ENCODE data around the gene DLG1. TPM values are rescaled to one million over a fixed set of nuclear protein-coding genes. Genes with fewer than 3 reads are reported as not detected.
"Not testable (repeated sequence)": the region's sequence is repeated elsewhere in the genome, so short reads cannot be mapped to it uniquely, and the experiment has no call there.

DLG1 gene
- total RNA-seq, 1 donor from 2014 or later, result 157 TPM

- H3K4me3 Mint-ChIP-seq (ENCODE audit: unreplicated experiment), result no peak overlapping the region
- peaks cover 23% of the 10 kb centered on the region for H3K36me3 Mint-ChIP-seq (ENCODE audit: low read depth)
- no peaks in the 10 kb centered on the region for H3K9me3 Mint-ChIP-seq (ENCODE audit: low read depth)
- H3K27me3 Mint-ChIP-seq (ENCODE audit: low read depth), result no peaks in the 10 kb centered on the region
- H3K27ac Mint-ChIP-seq (ENCODE audit: unreplicated experiment), result peak overlapping the region; percentile 22
- peaks cover 26% of the 10 kb centered on the region for H3K4me1 Mint-ChIP-seq (ENCODE audit: low read depth)
- DNase-seq (ENCODE audit: low spot score), result no peak
- TF ChIP-seq CTCF (IDR thresholded peaks at IDR 0.05), result no peak
These were observed 18.3 kb downstream of the DLG1 start for GRCh38 chr3:197280156-197280555.

- peak overlapping the region; percentile 46 for H3K27ac Mint-ChIP-seq (ENCODE audit: unreplicated experiment)
- peaks cover 24% of the 10 kb centered on the region for H3K36me3 Mint-ChIP-seq (ENCODE audit: low read depth)
- no peaks in the 10 kb centered on the region for H3K9me3 Mint-ChIP-seq (ENCODE audit: low read depth)
- H3K4me3 Mint-ChIP-seq (ENCODE audit: unreplicated experiment), result no peak overlapping the region
- no peak for TF ChIP-seq CTCF (IDR thresholded peaks at IDR 0.05)
- no peak for DNase-seq (ENCODE audit: low spot score)
- H3K27me3 Mint-ChIP-seq (ENCODE audit: low read depth), result no peaks in the 10 kb centered on the region
- peaks cover 31% of the 10 kb centered on the region for H3K4me1 Mint-ChIP-seq (ENCODE audit: low read depth)
These were observed 19.5 kb downstream of the DLG1 start for GRCh38 chr3:197278933-197279332.

DNA sequence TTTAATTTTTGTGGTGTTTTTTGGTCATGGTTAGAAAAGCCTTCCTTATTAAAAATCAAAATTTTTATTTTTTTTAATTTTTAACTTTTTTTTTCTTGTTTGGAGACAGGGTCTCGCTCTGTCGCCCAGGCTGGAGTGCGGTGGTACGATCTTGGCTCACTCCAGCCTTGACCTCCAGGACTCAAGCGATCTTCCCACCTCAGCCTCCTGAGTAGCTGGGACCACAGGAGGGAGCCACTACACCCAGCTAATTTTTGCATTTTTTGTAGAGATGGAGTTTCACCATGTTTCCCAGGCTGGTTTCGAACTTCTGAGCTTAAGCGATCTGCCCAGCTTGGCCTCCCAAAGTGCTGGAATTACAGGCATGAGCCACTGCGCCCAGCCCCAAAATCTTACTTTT lies 21.6 kb downstream of the DLG1 start:
- peaks cover 47% of the 10 kb centered on the region for H3K4me1 Mint-ChIP-seq (ENCODE audit: low read depth)
- H3K27me3 Mint-ChIP-seq (ENCODE audit: low read depth); DNase-seq (ENCODE audit: low spot score); H3K4me3 Mint-ChIP-seq (ENCODE audit: unreplicated experiment); H3K9me3 Mint-ChIP-seq (ENCODE audit: low read depth): not testable (repeated sequence)
- TF ChIP-seq CTCF (IDR thresholded peaks at IDR 0.05), result peak; percentile 67
- peaks cover 23% of the 10 kb centered on the region for H3K36me3 Mint-ChIP-seq (ENCODE audit: low read depth)
- H3K27ac Mint-ChIP-seq (ENCODE audit: unreplicated experiment), result peak overlapping the region; percentile 19

GRCh38 chr3:197270558-197271317 lies 27.7 kb downstream of the DLG1 start:
- Mint-ChIP-seq H3K9me3 (ENCODE audit: low read depth) (no peaks in the 10 kb centered on the region), H3K4me3 (ENCODE audit: unreplicated experiment) (no peak overlapping the region), H3K27ac (ENCODE audit: unreplicated experiment) (peak overlapping the region; percentile 10), H3K27me3 (ENCODE audit: low read depth) (no peaks in the 10 kb centered on the region), H3K36me3 (ENCODE audit: low read depth) (peaks cover 19% of the 10 kb centered on the region), H3K4me1 (ENCODE audit: low read depth) (peaks cover 80% of the 10 kb centered on the region)
- no peak for DNase-seq (ENCODE audit: low spot score)
- TF ChIP-seq CTCF (IDR thresholded peaks at IDR 0.05), result no peak

- peaks cover 10% of the 10 kb centered on the region for H3K36me3 Mint-ChIP-seq (ENCODE audit: low read depth)
- TF ChIP-seq CTCF (IDR thresholded peaks at IDR 0.05), result no peak
- H3K27me3 Mint-ChIP-seq (ENCODE audit: low read depth), result no peaks in the 10 kb centered on the region
- H3K27ac Mint-ChIP-seq (ENCODE audit: unreplicated experiment), result peak overlapping the region; percentile 76
- H3K4me3 Mint-ChIP-seq (ENCODE audit: unreplicated experiment), result no peak overlapping the region
- DNase-seq (ENCODE audit: low spot score), result no peak
- H3K9me3 Mint-ChIP-seq (ENCODE audit: low read depth), result no peaks in the 10 kb centered on the region
- H3K4me1 Mint-ChIP-seq (ENCODE audit: low read depth), result peaks cover 73% of the 10 kb centered on the region
These were observed 29.4 kb downstream of the DLG1 start for GRCh38 chr3:197269024-197269423.

Data from chondrocyte (in vitro differentiated cells).